Measurements from ENCODE around the gene PANK1. TPM values are rescaled to one million over a fixed set of nuclear protein-coding genes. Genes with fewer than 3 reads are reported as not detected.

PANK1 gene
- total RNA-seq, 1 experiment from 2014 or later: 33.2 TPM

DNA sequence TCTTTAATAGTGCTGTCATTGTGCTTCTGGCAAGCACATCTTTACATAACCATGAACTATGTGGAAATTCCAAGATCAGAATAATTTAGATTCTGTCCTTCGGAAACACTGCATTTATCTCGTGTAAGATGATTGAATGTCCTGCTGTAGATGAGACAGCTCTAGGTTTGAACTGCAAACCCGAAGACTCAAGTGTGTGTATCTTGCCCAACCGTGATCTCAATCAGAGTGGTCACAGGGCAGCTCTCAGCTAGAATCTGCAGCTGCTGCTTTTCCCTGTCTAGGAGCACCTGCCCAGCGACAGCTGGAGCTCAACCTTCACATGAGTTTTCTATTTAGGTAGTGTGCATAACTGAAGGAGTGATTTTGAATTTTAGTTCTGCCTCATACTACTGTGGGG lies 38.8 kb upstream of the PANK1 start:
- H3T11ph ChIP-seq (ENCODE audit: low read length): no peak overlapping the region
- H3K9me3 ChIP-seq (ENCODE audit: control insufficient read depth, low read depth, low read length): no peaks in the 10 kb centered on the region
- H3K27me3 ChIP-seq (ENCODE audit: insufficient read depth, low read length): no peaks in the 10 kb centered on the region
- no peak overlapping the region for H2BK12ac ChIP-seq (ENCODE audit: insufficient read length, low read depth, low read length)
- Mint-ChIP-seq H3K27me3 (ENCODE audit: low read depth) (no peaks in the 10 kb centered on the region), H3K4me1 (peaks cover 0 to 6% of the 10 kb centered on the region in 2 experiments; a peak in 3 of 4 replicates), H3K4me3 (no peak overlapping the region), H3K36me3 (ENCODE audit: insufficient read depth in 1 of 3, low read depth in 3 of 3) (no peaks in the 10 kb centered on the region), H3K9me3 (no peaks in the 10 kb centered on the region; a peak in 1 of 5 replicates), H3K27ac (no peak overlapping the region)
- H3K18ac ChIP-seq (ENCODE audit: insufficient read length, low read depth, low read length): no peak overlapping the region
- no CpG with 5 or more reads among the region's 5 CpGs for WGBS (ENCODE audit: extremely low coverage, insufficient read length, low lambda C conversion rate)
- no peak overlapping the region for H2BK120ac ChIP-seq (ENCODE audit: low read depth, low read length, poor library complexity, severe bottlenecking)
- H2AFZ ChIP-seq (ENCODE audit: low read length): no peak overlapping the region
- DNase-seq: no peak
- no peaks in the 10 kb centered on the region for H3K23me2 ChIP-seq (ENCODE audit: insufficient read length, low read depth, low read length, poor library complexity, severe bottlenecking)
- H3K23ac ChIP-seq (ENCODE audit: insufficient read length, low read depth, low read length): no peak overlapping the region
- H4K5ac ChIP-seq (ENCODE audit: insufficient read length, low read depth, low read length): no peak overlapping the region
- H4K20me1 ChIP-seq (ENCODE audit: control insufficient read depth, insufficient read depth, insufficient read length): no peaks in the 10 kb centered on the region
- no peak overlapping the region for H4K91ac ChIP-seq (ENCODE audit: insufficient read length, low read depth, low read length)
- no peak overlapping the region for H2BK15ac ChIP-seq (ENCODE audit: low read depth, low read length)
- no peak overlapping the region for H3K9ac ChIP-seq (ENCODE audit: extremely low read depth, insufficient read length, low read length)
- H2BK5ac ChIP-seq (ENCODE audit: insufficient read length, low read length): no peak overlapping the region
- H4K8ac ChIP-seq (replicated peaks; ENCODE audit: insufficient read length, low read depth, low read length): no peak overlapping the region
- H3K79me2 ChIP-seq (ENCODE audit: insufficient read depth, low read length): no peaks in the 10 kb centered on the region
- no peaks in the 10 kb centered on the region for H3K79me1 ChIP-seq (ENCODE audit: insufficient read depth, low read depth, low read length, poor library complexity, severe bottlenecking)
- no peak overlapping the region for H3K56ac ChIP-seq (ENCODE audit: insufficient read length, low read depth, low read length)
- H3K4me2 ChIP-seq (ENCODE audit: insufficient read depth, insufficient read length, low read length): no peak overlapping the region
- H2BK20ac ChIP-seq (ENCODE audit: low read depth, low read length, poor library complexity, severe bottlenecking): no peak overlapping the region
- no peak overlapping the region for H3K27ac ChIP-seq (ENCODE audit: insufficient read length, low read depth, low read length)
- TF ChIP-seq, protein P1, sequence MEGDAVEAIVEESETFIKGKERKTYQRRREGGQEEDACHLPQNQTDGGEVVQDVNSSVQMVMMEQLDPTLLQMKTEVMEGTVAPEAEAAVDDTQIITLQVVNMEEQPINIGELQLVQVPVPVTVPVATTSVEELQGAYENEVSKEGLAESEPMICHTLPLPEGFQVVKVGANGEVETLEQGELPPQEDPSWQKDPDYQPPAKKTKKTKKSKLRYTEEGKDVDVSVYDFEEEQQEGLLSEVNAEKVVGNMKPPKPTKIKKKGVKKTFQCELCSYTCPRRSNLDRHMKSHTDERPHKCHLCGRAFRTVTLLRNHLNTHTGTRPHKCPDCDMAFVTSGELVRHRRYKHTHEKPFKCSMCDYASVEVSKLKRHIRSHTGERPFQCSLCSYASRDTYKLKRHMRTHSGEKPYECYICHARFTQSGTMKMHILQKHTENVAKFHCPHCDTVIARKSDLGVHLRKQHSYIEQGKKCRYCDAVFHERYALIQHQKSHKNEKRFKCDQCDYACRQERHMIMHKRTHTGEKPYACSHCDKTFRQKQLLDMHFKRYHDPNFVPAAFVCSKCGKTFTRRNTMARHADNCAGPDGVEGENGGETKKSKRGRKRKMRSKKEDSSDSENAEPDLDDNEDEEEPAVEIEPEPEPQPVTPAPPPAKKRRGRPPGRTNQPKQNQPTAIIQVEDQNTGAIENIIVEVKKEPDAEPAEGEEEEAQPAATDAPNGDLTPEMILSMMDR (conservative IDR thresholded peaks at IDR 0.05): no peak
- H3K4ac ChIP-seq (ENCODE audit: low read depth, low read length): no peak overlapping the region
- no peak overlapping the region for H3K14ac ChIP-seq (ENCODE audit: insufficient read depth, low read length)
- H3K4me1 ChIP-seq (ENCODE audit: insufficient read depth, low read length): no peaks in the 10 kb centered on the region
- H2AK5ac ChIP-seq (ENCODE audit: insufficient read length, low read length): no peak overlapping the region

Data from H9 (cell line).